GM12891 (cell line): ENCODE measurements around the gene BEST2.
A peak's percentile ranks its signal among the peaks of the same experiment; 100 is the strongest.

ENCODE experiments used
- POLR2A ChIP-seq: IDR thresholded peaks from 2 replicates; pipeline ENCODE4 v1.6.1; 2011; ENCODE audit warnings: low read depth, low read length, control low read depth
- POLR2AphosphoS5 ChIP-seq: IDR thresholded peaks from 2 replicates; pipeline ENCODE4 v1.6.1; 2011; ENCODE audit warnings: low read depth, low read length, control low read depth
- TAF1 ChIP-seq: IDR thresholded peaks from 2 replicates; pipeline ENCODE4 v1.6.1; 2011; ENCODE audit warnings: low read depth, low read length, control low read depth

GRCh38 chr19:12733369-12734214, 18.0 kb upstream of the BEST2 start:
- no peak for TF ChIP-seq TAF1
- 0 out of 2 replicates have a peak, but pooled peaks have one; percentile 17 for TF ChIP-seq POLR2A
- TF ChIP-seq POLR2AphosphoS5 = no peak
